B cell (primary cell): ENCODE data around the gene EMC6. TPM values are rescaled to one million over a fixed set of nuclear protein-coding genes. Genes with fewer than 3 reads are reported as not detected.

Experiments used
- ATAC-seq: fragments of 200-7000 bp; cut with Tn5 transposase; one replicate; pipeline ENCODE4 v1.10.0; 2021; ENCODE audit warnings: low read depth, mild to moderate bottlenecking, moderate number of reproducible peaks, moderate library complexity
- CTCF ChIA-PET: fragments of 350-600 bp; sonication (Branson Sonifier 250); formaldehyde crosslinking; loops from one replicate; lab custom pipeline; 2021; ENCODE audit warnings: antibody characterized with exemption, inconsistent platforms; lab: Charles Lee
- POLR2A ChIA-PET: fragments of 350-600 bp; sonication (Branson Sonifier 250); formaldehyde crosslinking; loops from one replicate; lab custom pipeline; 2021; ENCODE audit warnings: antibody characterized with exemption; lab: Charles Lee
- DNase-seq: peaks from one replicate; pipeline ENCODE4 v3.0.0; 2013
- H2AFZ ChIP-seq: 2 replicates; pipeline ENCODE4 v1.6.1; 2012; ENCODE audit warnings: mild to moderate bottlenecking, low read depth, low read length; ENCODE audit not compliant: insufficient read depth, poor library complexity, severe bottlenecking
- H3K27ac ChIP-seq, 2 donors: 1 replicate in 1 of 2; 2 replicates in 1 of 2; pipeline ENCODE4 v1.5.1; 2012 to 2013; ENCODE audit warnings: low read length in 2 of 2, mild to moderate bottlenecking in 2 of 2, moderate library complexity in 1 of 2
- H3K27me3 ChIP-seq, 4 experiments: fragments of 200-600 bp in 1 of 4; sonication (generic) in 1 of 4; replicated peaks in 1 of 4; 1 replicate in 2 of 4; 2 replicates in 2 of 4; pipeline versions ENCODE4 v1.6.1 to v1.7.0; 2013 to 2016; ENCODE audit warnings: low read length in 3 of 4, mild to moderate bottlenecking in 2 of 4, mixed read lengths in 1 of 4, moderate library complexity in 1 of 4; ENCODE audit not compliant: insufficient read depth in 4 of 4, control insufficient read depth in 3 of 4; ENCODE audit errors: control extremely low read depth in 1 of 4
- H3K36me3 ChIP-seq, 2 experiments: replicated peaks in 1 of 2; 1 replicate in 1 of 2; 2 replicates in 1 of 2; pipeline versions ENCODE4 v1.6.1 to v1.7.1; 2013; ENCODE audit warnings: low read length in 1 of 2; ENCODE audit not compliant: insufficient read depth in 2 of 2, control insufficient read depth in 1 of 2; ENCODE audit errors: control extremely low read depth in 1 of 2, extremely low read depth in 1 of 2
- H3K4me1 ChIP-seq, 2 donors: fragments of 200-600 bp in 1 of 2; sonication (generic) in 1 of 2; 1 replicate in 1 of 2; 2 replicates in 1 of 2; pipeline versions ENCODE4 v1.5.1 to v1.6.1; 2013 to 2017; ENCODE audit warnings: low read length in 2 of 2; ENCODE audit not compliant: control insufficient read depth in 2 of 2, insufficient read depth in 2 of 2
- H3K4me2 ChIP-seq: replicated peaks from 2 replicates; pipeline ENCODE3; 2012; ENCODE audit warnings: mild to moderate bottlenecking, low read depth, low read length; ENCODE audit not compliant: poor library complexity, severe bottlenecking
- H3K4me3 ChIP-seq, 5 experiments: fragments of 200-600 bp in 1 of 5; sonication (generic) in 1 of 5; 1 replicate in 3 of 5; 2 replicates in 2 of 5; pipeline versions ENCODE4 v1.5.1 to v1.7.0; 2011 to 2016; ENCODE audit warnings: low read length in 4 of 5, mild to moderate bottlenecking in 4 of 5, low read depth in 2 of 5, control low read depth in 1 of 5, moderate library complexity in 1 of 5; ENCODE audit not compliant: insufficient read depth in 1 of 5; ENCODE audit errors: control extremely low read depth in 1 of 5, extremely low read depth in 1 of 5
- H3K79me2 ChIP-seq: fragments of 200-600 bp; sonication (generic); one replicate; pipeline ENCODE4 v1.6.0; 2016; ENCODE audit warnings: low read length; ENCODE audit not compliant: control insufficient read depth, insufficient read depth
- H3K9ac ChIP-seq: fragments of 200-600 bp; sonication (generic); 2 replicates; pipeline ENCODE4 v1.6.1; 2017; ENCODE audit warnings: mild to moderate bottlenecking, low read length, moderate library complexity
- H3K9me3 ChIP-seq, 3 donors: one replicate each; pipeline versions ENCODE4 v1.6.1 to v1.7.1; 2013; ENCODE audit warnings: low read length in 2 of 3; ENCODE audit not compliant: control insufficient read depth in 2 of 3, insufficient read depth in 1 of 3; ENCODE audit errors: control extremely low read depth in 1 of 3
- H4K20me1 ChIP-seq: 2 replicates; pipeline ENCODE4 v1.6.0; 2012; ENCODE audit warnings: mild to moderate bottlenecking, low read length; ENCODE audit not compliant: insufficient read depth, control insufficient read depth, poor library complexity, severe bottlenecking
- H3K27ac Mint-ChIP-seq: one replicate; pipeline ENCODE4 v1.8.0; 2021; ENCODE audit warnings: mixed read lengths
- H3K27me3 Mint-ChIP-seq: one replicate; pipeline ENCODE4 v1.8.0; 2021; ENCODE audit warnings: mixed read lengths
- H3K4me1 Mint-ChIP-seq: one replicate; pipeline ENCODE4 v1.8.0; 2021; ENCODE audit warnings: mixed read lengths
- H3K4me3 Mint-ChIP-seq: one replicate; pipeline ENCODE4 v1.8.0; 2021; ENCODE audit warnings: mixed read lengths
- H3K9me3 Mint-ChIP-seq: one replicate; pipeline ENCODE4 v1.8.0; 2022; ENCODE audit warnings: mixed read lengths; ENCODE audit not compliant: insufficient read depth
- EZH2 ChIP-seq: IDR thresholded peaks from 2 replicates; pipeline ENCODE4 v1.6.1; 2012; ENCODE audit warnings: borderline replicate concordance, low read depth, mild to moderate bottlenecking, moderate library complexity, low read length; ENCODE audit not compliant: insufficient read depth, poor library complexity, severe bottlenecking
- WGBS: methylation state at CpG from one replicate; pipeline ENCODE4 v1.1.5; 2013; ENCODE audit warnings: missing lambda C conversion rate; ENCODE audit not compliant: insufficient coverage; 5-methylcytosine and 5-hydroxymethylcytosine counted together
- intact Hi-C: fragments of 100-400 bp; cut with micrococcal nuclease; formaldehyde crosslinking; loops from one replicate; pipeline ENCODE4 v1.10.0; 2022
- polyA plus RNA-seq: library from polyadenylated mRNA; depleted of rRNA; stranded (reverse); fragments of >200 nt; gene quantifications from 2 replicates; pipeline ENCODE4 v1.2.3, GENCODE V29; 2012
- total RNA-seq, 2 donors: library from RNA; stranded (reverse); fragments of 120-200 nt in 1 of 2; gene quantifications; 1 replicate in 1 of 2; 2 replicates in 1 of 2; pipeline versions ENCODE4 v1.2.3 to v1.2.4, GENCODE V29; 2013 to 2022
- TF ChIP-seq, protein P1 (sequence below): fragments of 200-600 bp; IDR thresholded peaks from one replicate; pipeline ENCODE4 v1.8.0; 2022; ENCODE audit warnings: antibody characterized with exemption, mild to moderate bottlenecking

EMC6 gene
- total and polyA plus RNA-seq, 2 donors (not counting 1 experiment from before 2014, with no cell fraction given): 21.1 to 23.4 TPM

DNA sequence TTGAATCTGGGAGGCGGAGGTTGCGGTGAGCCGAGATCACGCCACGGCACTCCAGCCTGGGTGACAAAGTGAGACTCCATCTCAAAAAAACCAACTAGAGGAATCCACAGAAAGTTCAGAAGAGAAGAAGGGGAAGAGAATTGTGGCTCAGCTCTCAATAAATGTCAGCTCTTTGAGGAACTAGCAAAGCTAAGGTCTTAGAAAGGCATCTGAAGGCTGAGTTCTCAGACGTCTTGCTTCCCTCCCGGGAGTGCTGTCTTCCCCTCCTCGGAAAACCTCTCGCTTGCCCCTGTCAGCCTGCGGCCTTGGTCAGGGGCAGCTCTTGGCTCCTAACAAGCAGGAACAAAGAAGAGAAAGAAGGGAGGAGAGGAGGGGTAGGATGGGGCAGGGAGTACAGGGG is 37.8 kb upstream of the EMC6 start:
- Histone ChIP-seq H3K9ac (no peak overlapping the region), H3K36me3 (peaks cover 0 to 25% of the 10 kb centered on the region in 2 experiments), H4K20me1 (peaks cover 4% of the 10 kb centered on the region), H3K4me1 (peaks cover 4 to 5% of the 10 kb centered on the region in 2 donors), H3K4me3 (no peak overlapping the region), H3K9me3 (no peaks in the 10 kb centered on the region), H3K4me2 (no peak overlapping the region), H3K27me3 (no peaks in the 10 kb centered on the region), H3K27ac (no peak overlapping the region), H2AFZ (no peak overlapping the region), H3K79me2 (peaks cover 23% of the 10 kb centered on the region)
- Mint-ChIP-seq H3K4me3 (no peak overlapping the region), H3K27me3 (no peaks in the 10 kb centered on the region), H3K9me3 (no peaks in the 10 kb centered on the region), H3K27ac (no peak overlapping the region), H3K4me1 (peaks cover 15% of the 10 kb centered on the region)
- CTCF ChIA-PET: no interaction called here
- TF ChIP-seq, protein P1, sequence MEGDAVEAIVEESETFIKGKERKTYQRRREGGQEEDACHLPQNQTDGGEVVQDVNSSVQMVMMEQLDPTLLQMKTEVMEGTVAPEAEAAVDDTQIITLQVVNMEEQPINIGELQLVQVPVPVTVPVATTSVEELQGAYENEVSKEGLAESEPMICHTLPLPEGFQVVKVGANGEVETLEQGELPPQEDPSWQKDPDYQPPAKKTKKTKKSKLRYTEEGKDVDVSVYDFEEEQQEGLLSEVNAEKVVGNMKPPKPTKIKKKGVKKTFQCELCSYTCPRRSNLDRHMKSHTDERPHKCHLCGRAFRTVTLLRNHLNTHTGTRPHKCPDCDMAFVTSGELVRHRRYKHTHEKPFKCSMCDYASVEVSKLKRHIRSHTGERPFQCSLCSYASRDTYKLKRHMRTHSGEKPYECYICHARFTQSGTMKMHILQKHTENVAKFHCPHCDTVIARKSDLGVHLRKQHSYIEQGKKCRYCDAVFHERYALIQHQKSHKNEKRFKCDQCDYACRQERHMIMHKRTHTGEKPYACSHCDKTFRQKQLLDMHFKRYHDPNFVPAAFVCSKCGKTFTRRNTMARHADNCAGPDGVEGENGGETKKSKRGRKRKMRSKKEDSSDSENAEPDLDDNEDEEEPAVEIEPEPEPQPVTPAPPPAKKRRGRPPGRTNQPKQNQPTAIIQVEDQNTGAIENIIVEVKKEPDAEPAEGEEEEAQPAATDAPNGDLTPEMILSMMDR: no peak
- no peak for TF ChIP-seq EZH2
- ATAC-seq (no peak), DNase-seq (no peak)
- POLR2A ChIA-PET: no interaction called here
- intact Hi-C loops: no loop called here
- 91% methylated on average over 3 of the region's 10 CpGs for WGBS

DNA sequence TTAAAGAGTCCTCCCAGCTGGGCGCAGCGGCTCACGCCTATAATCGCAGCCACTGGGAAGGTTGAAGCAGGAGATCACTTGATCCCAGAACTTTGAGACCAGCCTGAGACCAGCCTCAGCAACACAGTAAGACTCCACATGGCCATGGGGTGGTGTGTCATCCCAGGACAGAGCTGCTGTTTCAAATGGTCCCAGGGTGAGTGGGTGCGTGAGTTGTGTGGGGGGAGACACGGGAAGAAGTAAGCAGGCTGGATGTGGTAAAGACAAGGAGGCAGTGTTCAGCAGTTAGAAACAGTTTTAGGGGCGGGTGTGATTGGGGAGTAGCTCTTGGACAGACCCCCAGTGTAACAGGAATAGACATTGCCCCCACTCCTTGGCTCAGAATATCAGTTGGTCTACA is 36.3 kb upstream of the EMC6 start:
- 98% methylated on average over 7 of the region's 7 CpGs for WGBS
- Histone ChIP-seq H3K4me3 (no peak overlapping the region), H3K27me3 (no peaks in the 10 kb centered on the region), H3K9me3 (no peaks in the 10 kb centered on the region), H3K36me3 (peaks cover 0 to 20% of the 10 kb centered on the region in 2 experiments), H4K20me1 (peaks cover 4% of the 10 kb centered on the region), H2AFZ (no peak overlapping the region), H3K27ac (no peak overlapping the region), H3K9ac (no peak overlapping the region), H3K79me2 (peaks cover 33% of the 10 kb centered on the region), H3K4me2 (no peak overlapping the region), H3K4me1 (peaks cover 4 to 11% of the 10 kb centered on the region in 2 donors)
- Mint-ChIP-seq H3K4me1 (peaks cover 19% of the 10 kb centered on the region), H3K9me3 (no peaks in the 10 kb centered on the region), H3K27me3 (no peaks in the 10 kb centered on the region), H3K4me3 (no peak overlapping the region), H3K27ac (no peak overlapping the region)
- ATAC-seq (no peak), DNase-seq (no peak)
- TF ChIP-seq EZH2: no peak
- TF ChIP-seq, protein P1: no peak
- intact Hi-C loops: no loop called here
- POLR2A ChIA-PET: interaction anchor here (0.6 kb wide), 2 partner anchors 38 to 42 kb away, joined by 3 to 9 read pairs; no protein-coding TSS in a partner anchor
- CTCF ChIA-PET: interaction anchor here (0.6 kb wide), 1 partner anchor 109 kb away, joined by 3 read pairs; no protein-coding TSS in a partner anchor
